ENCODE data around the gene SRSF2. TPM values are rescaled to one million over a fixed set of nuclear protein-coding genes. Genes with fewer than 3 reads are reported as not detected.
"Not testable (repeated sequence)": the region's sequence is repeated elsewhere in the genome, so short reads cannot be mapped to it uniquely, and the experiment has no call there.

Gene SRSF2
- total RNA-seq, 1 donor from 2014 or later: 275 TPM

- TF ChIP-seq CTCF (conservative IDR thresholded peaks at IDR 0.05; ENCODE audit: low read depth, low read length): no peak
- no peak for DNase-seq (ENCODE audit: low read depth)
- no peak overlapping the region for H3K4me3 ChIP-seq (ENCODE audit: low read depth, low read length)
These were observed 20.8 kb downstream of the SRSF2 start for GRCh38 chr17:76716146-76716838.

- DNase-seq (ENCODE audit: low read depth): no peak
- no peak overlapping the region for H3K4me3 ChIP-seq (ENCODE audit: low read depth, low read length)
- no peak for TF ChIP-seq CTCF (conservative IDR thresholded peaks at IDR 0.05; ENCODE audit: low read depth, low read length)
These were observed 21.7 kb downstream of the SRSF2 start for GRCh38 chr17:76715496-76715830.

GRCh38 chr17:76714822-76715495 is 22.2 kb downstream of the SRSF2 start:
- TF ChIP-seq CTCF (conservative IDR thresholded peaks at IDR 0.05; ENCODE audit: low read depth, low read length): peak; percentile 80
- H3K4me3 ChIP-seq (ENCODE audit: low read depth, low read length): no peak overlapping the region
- no peak for DNase-seq (ENCODE audit: low read depth)

GRCh38 chr17:76714336-76714735 is 22.8 kb downstream of the SRSF2 start:
- no peak for DNase-seq (ENCODE audit: low read depth)
- TF ChIP-seq CTCF (conservative IDR thresholded peaks at IDR 0.05; ENCODE audit: low read depth, low read length): no peak

GRCh38 chr17:76713765-76714164 is 23.4 kb downstream of the SRSF2 start:
- TF ChIP-seq CTCF (conservative IDR thresholded peaks at IDR 0.05; ENCODE audit: low read depth, low read length): no peak
- H3K4me3 ChIP-seq (ENCODE audit: low read depth, low read length): no peak overlapping the region
- no peak for DNase-seq (ENCODE audit: low read depth)

More at GRCh38 chr17:76714336-76714735, 22.8 kb downstream of the SRSF2 start:
- no peak overlapping the region for H3K4me3 ChIP-seq (ENCODE audit: low read depth, low read length)

- not testable (repeated sequence) for H3K4me3 ChIP-seq (ENCODE audit: low read depth, low read length); DNase-seq (ENCODE audit: low read depth)
These were observed 24.8 kb downstream of the SRSF2 start for GRCh38 chr17:76712321-76712720.

GRCh38 chr17:76710863-76711611 is 26.1 kb downstream of the SRSF2 start, which contains the start of gene MXRA7:
Gene MXRA7, minus strand, starts transcription at chr17:76710965. Its CDS starts 19 bp downstream, at chr17:76710946.
- no peak for DNase-seq (ENCODE audit: low read depth)
- TF ChIP-seq CTCF (conservative IDR thresholded peaks at IDR 0.05; ENCODE audit: low read depth, low read length): no peak
- H3K4me3 ChIP-seq (ENCODE audit: low read depth, low read length): peak within 1 kb of the TSS; percentile 73

- DNase-seq (ENCODE audit: low read depth): not testable (repeated sequence)
- H3K4me3 ChIP-seq (ENCODE audit: low read depth, low read length): peak overlapping the region; percentile 73
These were observed 26.9 kb downstream of the SRSF2 start for GRCh38 chr17:76709951-76710862.

Data from epithelial cell of proximal tubule (primary cell).